SH-SY5Y (cell line): ENCODE measurements around the gene OSTF1.

Source experiments
- GATA2 ChIP-seq: IDR thresholded peaks from 2 replicates; pipeline ENCODE4 v1.6.1; 2011; ENCODE audit warnings: mild to moderate bottlenecking, low read depth, low read length
- GATA3 ChIP-seq: IDR thresholded peaks from 2 replicates; pipeline ENCODE4 v1.6.1; 2011; ENCODE audit warnings: low read depth, mild to moderate bottlenecking, low read length, moderate library complexity

DNA sequence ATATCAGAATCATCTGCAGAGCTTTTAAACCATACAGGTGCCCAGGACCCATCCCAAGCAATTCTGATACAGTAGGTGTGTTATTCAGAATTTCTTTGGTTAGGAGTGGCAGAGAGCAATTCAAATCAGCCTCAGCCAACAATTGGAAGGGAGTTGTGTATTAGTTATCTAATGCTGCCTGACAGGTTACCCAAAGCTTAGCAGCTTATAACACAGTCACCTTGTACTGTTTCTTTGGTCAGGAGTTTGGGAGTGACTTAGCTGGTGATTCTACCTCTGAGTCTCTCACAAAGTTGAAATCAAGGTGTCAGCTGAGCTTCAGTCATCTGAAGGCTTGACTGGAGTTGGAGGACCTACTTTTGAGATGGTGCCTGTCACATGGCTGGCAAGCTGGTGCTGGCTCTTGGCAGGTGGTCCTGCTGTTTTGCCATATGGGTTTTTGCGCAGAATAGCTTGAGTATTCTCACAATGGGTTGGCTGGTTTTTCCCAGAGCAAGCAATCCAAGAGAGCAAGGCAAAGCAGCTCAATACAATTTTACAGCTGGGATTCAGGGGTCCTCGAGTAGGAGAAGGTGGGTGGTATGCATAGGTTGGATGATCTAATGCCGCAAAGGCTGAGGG lies 41.5 kb upstream of the OSTF1 start:
- TF ChIP-seq GATA2 (no peak), GATA3 (no peak)
